Gastroesophageal sphincter (tissue), 3 donors: ENCODE results near the gene CRTC2.

ENCODE experiments used
- CTCF ChIP-seq, 4 experiments: fragments of 200-600 bp in 2 of 4; fragments of 450-650 bp in 2 of 4; sonication (generic) in 1 of 4; IDR thresholded peaks; one replicate each; pipeline ENCODE4 v1.5.1; 2017 to 2019; ENCODE audit warnings: antibody characterized with exemption in 4 of 4, mild to moderate bottlenecking in 2 of 4, moderate library complexity in 2 of 4
- EP300 ChIP-seq: sonication (generic); formaldehyde crosslinking; IDR thresholded peaks from one replicate; pipeline ENCODE4 v1.6.1; 2017; ENCODE audit warnings: antibody characterized with exemption, mild to moderate bottlenecking
- POLR2A ChIP-seq, 2 donors: fragments of 450-650 bp; IDR thresholded peaks; one replicate each; pipeline ENCODE4 v1.6.1; 2017; ENCODE audit warnings: antibody characterized with exemption in 2 of 2, mild to moderate bottlenecking in 2 of 2, moderate library complexity in 1 of 2
- POLR2AphosphoS5 ChIP-seq: sonication (generic); formaldehyde crosslinking; IDR thresholded peaks from one replicate; pipeline ENCODE4 v1.6.1; 2017; ENCODE audit warnings: antibody characterized with exemption

GRCh38 chr1:153991806-153992205 lies 33.4 kb upstream of the CRTC2 start:
- TF ChIP-seq CTCF (IDR thresholded peaks at IDR 0.05) (no peak), POLR2A (IDR thresholded peaks at IDR 0.05) (no peak), POLR2AphosphoS5 (no peak), EP300 (no peak)
